ENCODE measurements around the gene VSIG1.

Gene VSIG1

GRCh38 chrX:108044554-108045256 lies at the start of gene VSIG1:
Gene VSIG1 (plus strand): TSS chrX:108045065. CDS start chrX:108045131, 66 bp downstream.
- DNase-seq (ENCODE audit: low spot score) = no peak

GRCh38 chrX:107996124-107996523 lies 48.7 kb upstream of the VSIG1 start:
- no peak for DNase-seq (ENCODE audit: low spot score)

DNA sequence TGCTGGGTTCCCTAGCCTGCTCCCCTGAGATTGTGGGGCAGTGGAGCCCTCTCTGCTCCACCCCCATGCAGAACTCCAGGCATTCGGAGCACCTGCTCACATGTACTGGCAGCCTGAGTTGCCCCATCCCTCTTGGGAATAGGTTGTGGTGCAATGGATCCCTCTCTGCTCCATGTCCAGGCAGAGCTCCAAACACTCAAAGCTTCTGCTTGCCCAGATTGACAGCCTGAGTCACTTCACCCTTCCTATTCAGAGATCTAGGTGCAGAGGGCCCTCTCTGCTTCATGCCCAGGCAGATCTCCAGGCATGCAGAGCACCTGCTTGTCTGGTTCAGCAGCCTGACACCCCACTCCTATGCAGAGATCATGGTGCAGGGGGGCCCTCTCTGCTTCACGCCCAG lies 44.1 kb upstream of the VSIG1 start:
- DNase-seq (ENCODE audit: low spot score) = no peak

GRCh38 chrX:108001218-108001814 lies 43.5 kb upstream of the VSIG1 start:
- DNase-seq (ENCODE audit: low spot score) = no peak

GRCh38 chrX:108018656-108019381 lies 26.0 kb upstream of the VSIG1 start:
- DNase-seq (ENCODE audit: low spot score) = no peak

- DNase-seq (ENCODE audit: low spot score) = no peak
These were observed 25.4 kb upstream of the VSIG1 start for GRCh38 chrX:108019382-108019875.

- DNase-seq (ENCODE audit: low spot score) = no peak
These were observed 24.2 kb upstream of the VSIG1 start for GRCh38 chrX:108020631-108021030.

GRCh38 chrX:108022491-108023089 lies 22.3 kb upstream of the VSIG1 start:
- DNase-seq (ENCODE audit: low spot score) = no peak

DNA sequence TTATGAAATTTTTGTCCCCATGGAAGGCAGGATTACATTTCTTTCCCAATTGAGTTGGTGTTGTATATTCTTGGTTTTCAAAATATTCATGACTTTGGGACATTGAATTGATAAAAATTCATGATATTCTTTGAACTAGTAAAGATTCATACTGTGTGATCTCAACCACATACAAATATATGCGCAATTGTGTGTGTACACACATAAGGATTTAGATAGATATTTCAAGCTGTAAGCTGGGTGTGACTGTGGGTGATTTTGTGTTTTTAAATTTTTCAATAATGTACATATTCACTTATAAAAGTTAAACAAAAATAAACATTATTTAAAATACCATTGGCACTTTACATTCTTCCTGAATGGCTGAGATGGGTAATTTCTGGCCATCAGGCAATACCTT lies 19.5 kb upstream of the VSIG1 start:
- DNase-seq (ENCODE audit: low spot score) = no peak

DNA sequence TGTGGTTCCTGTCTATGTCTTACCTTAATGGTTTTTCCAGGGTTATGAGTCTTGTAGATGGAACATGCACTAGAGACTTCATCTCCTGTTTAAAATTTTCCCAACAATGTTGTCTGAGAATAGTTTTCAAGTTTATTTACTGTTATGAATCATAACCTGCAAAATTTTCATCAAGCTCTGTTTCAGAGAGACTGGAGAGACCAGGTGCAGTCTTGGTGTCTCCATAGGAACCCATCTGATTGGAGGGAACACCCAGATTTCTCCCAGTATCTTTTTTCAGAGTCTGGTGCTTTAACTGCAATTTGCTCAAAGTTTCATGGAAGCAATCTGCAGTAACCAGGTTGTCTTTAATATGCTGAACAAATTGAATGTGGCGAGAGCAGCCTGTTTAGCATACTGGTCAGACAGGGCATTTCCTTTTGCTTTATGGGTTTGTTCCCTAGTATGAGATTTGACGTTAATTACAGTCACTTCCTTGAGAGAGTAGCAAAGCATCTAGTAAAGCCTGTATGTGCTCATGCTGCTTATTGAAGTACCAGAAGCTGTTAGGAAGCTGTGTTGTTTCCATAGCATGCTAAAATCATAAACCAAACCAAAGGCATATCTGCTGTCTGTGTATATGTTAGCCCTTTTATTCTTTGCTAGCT lies 18.8 kb upstream of the VSIG1 start:
- no peak for DNase-seq (ENCODE audit: low spot score)

GRCh38 chrX:108028854-108029253 lies 16.0 kb upstream of the VSIG1 start:
- no peak for DNase-seq (ENCODE audit: low spot score)

GRCh38 chrX:108029928-108030711 lies 14.7 kb upstream of the VSIG1 start:
- no peak for DNase-seq (ENCODE audit: low spot score)

DNA sequence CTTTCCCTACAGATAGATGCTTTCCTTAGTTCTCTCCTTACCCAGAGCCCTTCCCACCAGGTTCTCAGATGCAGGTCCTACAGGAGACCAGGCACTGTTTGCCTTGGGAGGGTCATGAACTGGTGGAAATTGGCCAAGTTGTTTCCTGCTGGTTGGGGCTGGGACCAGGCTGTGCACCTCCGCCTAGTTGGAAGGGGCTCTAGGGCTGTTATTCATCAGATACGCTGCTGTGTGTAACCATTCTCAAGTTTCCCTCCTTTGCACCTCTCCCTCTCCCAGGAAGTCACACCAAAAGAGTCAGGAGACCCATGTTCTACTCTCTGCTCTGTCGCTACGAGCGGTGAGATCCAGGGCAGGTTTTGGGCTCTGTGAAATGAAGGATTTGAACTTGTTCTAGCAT lies 11.9 kb upstream of the VSIG1 start:
- no peak for DNase-seq (ENCODE audit: low spot score)

- DNase-seq (ENCODE audit: low spot score) = no peak
These were observed 11.0 kb upstream of the VSIG1 start for GRCh38 chrX:108033890-108034289.

GRCh38 chrX:108034725-108035124 lies 10.1 kb upstream of the VSIG1 start:
- DNase-seq (ENCODE audit: low spot score) = no peak

- DNase-seq (ENCODE audit: low spot score) = peak; percentile 16
These were observed 8.4 kb upstream of the VSIG1 start for GRCh38 chrX:108036298-108036973.

DNA sequence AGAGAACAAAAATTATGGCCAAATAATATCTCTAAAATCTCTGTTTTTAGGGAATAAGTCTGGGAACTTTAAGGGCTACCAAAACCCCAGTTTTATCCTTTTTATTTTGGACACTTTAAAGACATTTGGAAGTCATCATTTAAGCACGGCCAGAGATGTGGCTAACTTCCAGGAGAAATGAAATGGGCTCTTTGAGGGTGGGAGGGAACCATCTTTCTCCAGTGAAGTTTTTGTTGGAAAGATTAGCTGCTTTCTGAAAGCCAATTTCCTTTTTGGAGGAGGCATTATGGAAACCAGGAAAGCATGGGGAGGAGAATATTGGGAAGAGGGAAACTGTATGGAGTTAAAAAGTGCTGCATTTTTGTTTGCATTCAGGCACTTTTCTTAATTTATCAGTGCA lies 4.8 kb downstream of the VSIG1 start:
- DNase-seq (ENCODE audit: low spot score) = no peak

DNA sequence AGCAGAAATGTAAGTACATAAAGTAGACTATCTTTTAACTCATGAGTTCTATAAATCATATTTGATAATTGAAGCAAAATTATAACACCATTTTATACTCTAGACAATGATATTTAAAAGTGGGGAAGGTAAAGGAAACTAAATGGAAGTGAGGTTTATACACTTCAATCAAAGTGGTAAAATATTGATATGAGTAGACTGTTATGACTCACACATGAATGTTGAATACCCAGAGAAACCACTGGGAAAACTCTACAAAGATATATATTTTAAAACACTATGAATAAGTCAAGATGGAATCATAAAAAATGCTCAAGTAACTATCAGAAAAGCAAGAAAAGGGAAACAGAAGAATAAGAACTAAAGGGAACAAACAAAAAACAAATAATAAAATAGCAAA lies 8.4 kb downstream of the VSIG1 start:
- no peak for DNase-seq (ENCODE audit: low spot score)

DNA sequence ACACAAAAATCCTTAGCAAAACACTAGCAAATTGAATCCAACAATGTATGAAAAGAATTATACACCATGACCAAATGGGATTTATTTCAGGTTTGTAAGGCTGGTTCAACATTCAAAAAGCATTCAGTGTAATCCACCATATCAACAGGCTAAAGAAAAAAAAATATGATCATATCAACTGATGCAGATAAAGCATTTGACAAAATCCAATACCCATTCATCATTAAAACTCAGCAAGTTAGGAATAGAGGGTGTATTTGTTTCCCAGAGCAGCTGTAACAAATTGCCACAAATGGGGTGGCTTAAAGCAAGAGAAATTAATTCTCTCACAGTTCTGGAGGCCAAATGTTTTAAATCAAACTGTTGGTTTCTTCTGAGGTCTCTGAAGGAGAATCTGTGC lies 10.7 kb downstream of the VSIG1 start:
- DNase-seq (ENCODE audit: low spot score) = no peak

DNA sequence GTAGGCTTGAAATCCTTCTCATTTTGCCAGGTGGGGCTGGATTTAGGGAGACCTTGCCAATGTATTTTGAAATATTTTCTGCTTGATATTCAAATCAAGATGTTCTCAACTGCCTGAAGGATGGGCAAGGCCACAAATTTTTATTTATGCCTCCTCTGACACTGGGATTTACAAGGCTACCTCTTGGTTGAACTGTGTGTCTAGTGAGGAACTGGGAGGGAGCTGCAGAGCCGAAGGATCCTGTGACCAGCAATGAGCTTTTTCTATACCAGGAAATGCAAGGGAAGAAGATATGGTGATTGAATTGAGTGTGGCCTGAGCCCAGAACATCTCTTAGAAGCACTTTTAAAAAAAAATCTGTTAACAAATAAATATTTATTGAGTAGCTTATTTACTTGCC lies 14.9 kb downstream of the VSIG1 start:
- DNase-seq (ENCODE audit: low spot score) = no peak

GRCh38 chrX:108064001-108064400 lies 19.1 kb downstream of the VSIG1 start:
- no peak for DNase-seq (ENCODE audit: low spot score)

Measured in HuH-7.5 (cell line).